Stimulated activated CD8-positive, alpha-beta memory T cell treated with anti-CD3 and anti-CD28 coated beads, Interleukin-4, amount 100 ng/mL, for 24 hours (primary cell): ENCODE data around the gene ATP9B.
"Not testable (repeated sequence)": the region's sequence is repeated elsewhere in the genome, so short reads cannot be mapped to it uniquely, and the experiment has no call there.

Source experiments
- DNase-seq: peaks from one replicate; pipeline ENCODE4 v3.0.0-alpha.2; 2020; ENCODE audit warnings: low read depth

ATP9B gene

GRCh38 chr18:79245517-79246001 is 176.4 kb downstream of the ATP9B start:
- no peak for DNase-seq

- DNase-seq: peak; percentile 61
Measured at GRCh38 chr18:79246309-79247108, 177.3 kb downstream of the ATP9B start.

DNA sequence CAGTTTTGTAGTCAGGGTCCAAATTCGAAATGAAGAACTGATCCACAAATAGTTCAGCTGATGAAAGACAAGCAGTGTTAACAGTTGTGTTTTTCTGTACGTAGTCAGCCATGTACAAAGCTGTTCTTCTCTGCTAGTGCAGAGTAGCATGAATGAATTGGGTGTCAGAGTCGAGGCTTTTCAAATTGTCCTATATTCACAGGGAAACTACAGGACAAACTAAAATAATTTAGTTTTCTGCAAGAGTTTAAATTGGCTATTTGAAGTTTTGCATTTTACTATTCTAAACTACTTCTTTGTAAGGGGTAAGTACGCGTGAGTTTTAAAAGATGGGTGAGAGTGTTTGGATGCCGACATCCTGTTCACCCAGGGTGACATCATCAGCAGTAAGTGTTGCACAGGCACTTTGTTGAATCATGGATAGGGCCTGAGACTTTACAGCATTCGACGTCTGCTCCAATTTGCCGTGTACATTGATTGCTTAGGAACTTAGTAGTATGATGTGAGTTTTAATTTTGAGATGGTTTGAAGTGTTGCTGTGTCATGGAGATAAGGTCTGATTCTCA is 179.4 kb downstream of the ATP9B start:
- DNase-seq: no peak

- DNase-seq: no peak
Measured at GRCh38 chr18:79250301-79250981, 181.2 kb downstream of the ATP9B start.

DNA sequence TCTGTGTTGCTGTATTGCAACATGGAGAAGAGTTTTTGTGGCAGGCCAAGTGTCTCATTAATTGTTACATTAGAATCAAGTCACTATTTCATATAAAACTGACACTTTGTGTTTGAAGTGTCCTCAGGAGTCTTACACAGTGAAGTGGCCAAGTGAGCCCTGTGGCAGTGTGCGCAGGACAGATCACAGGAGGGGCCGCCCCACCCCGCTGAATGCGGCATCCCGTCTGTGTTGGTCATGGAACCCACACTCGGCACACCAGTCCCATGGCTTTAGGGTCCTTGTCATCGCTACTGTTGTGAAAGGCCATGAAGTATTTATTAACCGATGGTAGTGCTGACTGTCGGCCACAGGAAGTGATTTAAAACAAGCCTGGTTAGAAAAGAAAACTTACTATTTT is 181.8 kb downstream of the ATP9B start:
- no peak for DNase-seq

GRCh38 chr18:79252904-79253633 is 183.9 kb downstream of the ATP9B start:
- DNase-seq: no peak

DNA sequence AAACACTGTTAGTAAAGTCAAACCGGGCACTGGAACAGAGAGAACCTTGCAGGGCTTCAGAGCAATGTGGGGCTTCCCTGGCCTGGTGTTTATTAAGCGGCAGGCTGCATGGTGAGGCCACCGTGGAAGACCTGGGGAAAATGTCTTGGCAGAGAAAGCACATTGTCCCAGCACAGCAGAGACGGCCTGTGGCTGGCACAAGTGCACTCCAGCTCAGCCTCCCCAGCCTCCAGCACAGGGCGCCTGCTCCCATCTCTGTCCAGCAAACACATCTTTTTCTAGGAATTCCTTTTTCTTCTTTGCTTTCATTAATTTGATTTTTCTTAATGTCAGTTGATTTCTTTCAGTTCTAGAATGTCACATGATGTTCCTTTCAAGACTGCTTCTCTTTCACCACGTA is 188.3 kb downstream of the ATP9B start:
- DNase-seq: no peak

DNA sequence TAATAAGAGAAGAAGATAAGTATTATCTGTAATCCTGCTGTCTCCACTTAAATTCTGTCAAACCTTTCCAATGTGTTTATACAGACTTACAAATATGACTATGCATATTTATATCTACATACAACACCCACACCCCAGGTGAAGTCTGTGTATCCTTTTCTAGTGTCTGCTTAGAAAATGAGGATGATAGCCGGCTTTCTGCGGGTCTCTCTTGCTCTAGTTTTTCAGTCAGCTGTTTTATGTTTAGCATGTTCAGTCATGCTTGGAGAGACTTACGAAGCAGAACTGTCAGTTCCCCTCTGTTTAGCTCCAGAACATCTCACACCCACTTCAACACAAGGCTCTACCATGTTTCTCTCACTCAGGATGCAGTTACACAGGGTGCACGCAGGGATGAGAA is 189.3 kb downstream of the ATP9B start:
- no peak for DNase-seq

DNA sequence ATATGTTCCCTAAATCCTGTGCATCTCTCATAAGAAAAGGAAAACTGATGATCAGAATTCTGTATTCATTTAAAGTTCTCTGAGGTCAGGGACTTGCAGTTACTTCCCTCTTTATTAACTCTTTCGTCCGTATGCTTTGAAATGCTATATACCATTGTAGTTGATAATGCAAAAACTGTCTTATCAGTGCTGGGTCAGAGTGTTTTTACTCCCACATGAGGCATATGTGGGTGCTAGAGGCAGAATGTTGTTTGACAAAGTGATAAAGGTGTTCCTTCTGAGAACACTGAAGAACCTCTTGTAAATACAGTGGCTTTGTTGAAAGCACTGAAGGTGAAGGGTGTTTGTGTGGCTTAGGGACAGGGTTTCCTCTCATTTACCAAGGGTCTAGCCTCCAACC is 190.0 kb downstream of the ATP9B start:
- no peak for DNase-seq

DNA sequence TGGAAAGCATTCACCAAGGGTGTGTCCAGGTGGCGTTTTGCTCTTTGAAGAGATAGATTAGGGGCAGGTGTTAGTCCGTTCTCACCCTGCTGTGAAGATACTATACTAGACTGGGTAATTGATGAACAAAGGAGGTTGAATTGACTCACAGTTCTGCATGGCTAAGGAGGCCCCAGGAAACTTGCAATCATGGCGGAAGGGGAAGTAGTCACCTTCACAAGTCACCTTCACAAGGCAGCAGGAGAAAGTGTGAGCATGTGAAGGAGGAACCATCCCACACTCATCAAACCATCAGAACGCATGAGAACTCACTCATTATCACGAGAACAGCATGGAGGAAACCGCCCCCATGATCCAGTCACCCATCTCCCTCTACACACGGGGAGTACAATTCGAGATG is 190.8 kb downstream of the ATP9B start:
- DNase-seq: no peak

DNA sequence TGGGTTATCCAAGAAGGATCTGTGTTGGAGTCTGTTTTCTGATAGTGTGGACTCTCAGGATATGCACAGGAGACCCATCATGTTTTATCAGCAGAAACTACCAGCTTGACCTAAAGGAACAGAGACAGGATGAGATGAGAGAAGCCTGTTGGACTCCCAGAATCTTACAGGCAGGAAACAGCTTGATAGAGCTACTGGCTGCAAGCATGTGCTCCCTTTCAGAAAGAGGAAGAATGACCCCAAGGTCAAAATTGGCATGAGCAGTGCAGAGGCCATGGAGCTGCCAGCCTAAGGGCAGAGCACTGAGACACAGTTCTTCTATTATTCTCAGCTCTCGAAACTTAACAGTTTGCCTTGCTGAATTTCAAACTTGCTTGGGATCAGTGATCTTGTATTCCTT is 191.3 kb downstream of the ATP9B start:
- DNase-seq: no peak

GRCh38 chr18:79265068-79265467 is 195.9 kb downstream of the ATP9B start:
- DNase-seq: not testable (repeated sequence)

GRCh38 chr18:79271812-79272211 is 202.6 kb downstream of the ATP9B start:
- DNase-seq: not testable (repeated sequence)

- DNase-seq: no peak
Measured at GRCh38 chr18:79272916-79273315, 203.7 kb downstream of the ATP9B start.

GRCh38 chr18:79274823-79275222 is 205.6 kb downstream of the ATP9B start:
- no peak for DNase-seq

DNA sequence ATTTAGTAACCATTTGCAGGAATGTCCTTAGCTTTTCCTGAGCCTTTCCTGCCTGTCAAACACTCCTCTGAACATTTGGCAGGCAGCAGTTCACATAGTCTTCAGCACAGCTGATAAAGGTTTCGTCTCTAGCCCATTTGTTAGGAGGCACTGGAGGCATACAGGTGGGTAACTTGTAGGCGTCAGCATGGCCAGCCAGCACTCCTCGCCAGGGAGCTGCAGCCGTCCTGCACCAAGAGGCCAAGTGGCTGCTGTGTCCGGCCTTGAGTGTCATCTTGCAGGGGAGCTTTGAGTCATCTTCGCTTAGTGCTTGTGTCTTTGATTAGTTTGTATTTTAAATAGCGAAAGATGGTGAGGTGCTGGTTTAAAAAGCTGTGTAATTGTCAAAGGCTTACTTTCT is 206.3 kb downstream of the ATP9B start:
- no peak for DNase-seq

DNA sequence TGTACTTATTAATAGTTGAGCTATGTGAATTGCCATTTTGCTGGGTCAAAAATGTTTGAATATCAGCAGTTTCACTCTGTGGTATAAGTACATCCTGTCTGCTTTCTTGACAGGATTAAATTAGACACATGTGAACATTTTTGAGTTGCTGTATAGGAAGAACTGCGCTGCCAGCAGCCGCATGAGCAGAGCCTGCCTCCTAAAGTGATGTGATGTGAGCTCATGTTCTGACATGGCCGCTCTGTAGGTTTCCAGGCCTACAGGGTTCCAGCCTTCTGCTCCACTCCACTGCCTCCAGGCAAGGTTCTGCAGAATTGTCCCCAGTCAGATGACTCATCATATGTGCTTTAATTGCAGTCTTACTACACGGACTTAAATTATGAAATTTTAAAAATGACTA is 206.8 kb downstream of the ATP9B start:
- no peak for DNase-seq

DNA sequence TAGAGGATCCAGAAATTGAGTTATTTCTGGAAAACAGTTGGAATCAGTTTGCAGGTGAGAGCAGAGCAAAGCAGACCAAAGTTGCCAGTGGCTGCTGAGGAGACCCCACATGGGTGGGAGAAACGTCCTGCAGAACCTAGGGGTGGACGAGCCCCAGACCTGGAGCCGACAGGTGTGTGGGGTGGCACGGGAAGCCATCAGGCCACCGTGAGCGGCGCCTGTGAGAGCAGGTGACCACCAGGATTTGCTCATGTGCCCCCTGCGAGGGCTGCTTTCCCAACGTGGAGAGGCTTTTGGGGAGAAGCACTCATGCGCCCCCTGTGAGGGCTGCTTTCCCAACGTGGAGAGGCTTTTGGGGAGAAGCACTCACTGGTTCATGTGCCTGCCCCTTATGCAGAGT is 209.7 kb downstream of the ATP9B start:
- no peak for DNase-seq

DNA sequence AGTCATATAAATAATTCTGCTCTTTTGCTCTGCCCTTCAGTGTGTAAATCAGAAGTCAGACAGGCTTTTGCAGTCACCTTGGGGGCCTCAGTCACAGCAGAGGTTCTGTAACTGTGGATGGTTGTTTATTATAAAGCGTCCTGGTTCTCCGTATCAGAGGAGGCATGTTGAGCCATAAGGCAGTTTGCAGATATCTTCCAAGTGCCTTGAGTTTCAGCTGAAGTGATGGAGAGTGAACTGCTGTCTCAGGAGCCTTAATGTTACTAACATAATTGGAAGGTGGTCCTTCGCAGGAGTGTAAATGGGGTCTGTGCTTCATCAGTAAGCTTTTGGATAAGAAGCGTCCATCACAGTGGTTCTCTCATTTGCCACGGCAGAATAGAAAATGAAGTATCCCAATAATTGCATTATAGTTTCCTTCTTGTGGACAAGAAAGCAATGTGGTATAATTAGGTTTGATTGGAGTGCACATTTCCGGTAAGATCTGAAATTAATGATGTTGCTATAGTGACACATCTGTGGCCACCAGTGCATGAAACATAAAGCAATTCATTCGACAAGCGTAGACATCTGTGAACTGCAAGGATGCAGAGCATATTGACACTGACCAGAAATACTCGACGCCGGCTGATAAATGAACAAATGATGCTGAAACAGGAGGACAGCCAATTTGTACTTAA is 214.1 kb downstream of the ATP9B start:
- no peak for DNase-seq

DNA sequence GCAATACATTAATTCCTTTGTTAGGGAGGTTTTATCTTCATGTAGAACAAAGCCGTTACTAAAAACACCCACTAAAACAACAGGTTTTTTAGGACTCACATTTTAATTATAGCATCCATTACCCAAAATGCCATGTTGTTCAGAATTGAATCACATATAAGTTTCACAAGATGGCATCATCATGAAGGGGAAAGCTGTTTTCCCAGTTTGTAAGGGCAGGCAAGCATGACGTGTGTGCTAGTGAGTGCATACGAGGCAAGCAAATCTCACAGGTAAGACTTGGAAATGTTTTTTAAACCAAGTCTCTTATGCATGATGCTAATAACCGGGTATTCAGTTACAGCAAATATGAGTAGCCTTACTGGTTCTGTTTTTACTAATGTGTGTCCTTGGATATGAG is 214.7 kb downstream of the ATP9B start:
- DNase-seq: no peak

- DNase-seq: not testable (repeated sequence)
Measured at GRCh38 chr18:79285191-79285590, 216.0 kb downstream of the ATP9B start.

- DNase-seq: not testable (repeated sequence)
Measured at GRCh38 chr18:79290409-79290808, 221.2 kb downstream of the ATP9B start.
